ENCODE data around the gene DACH1. TPM values are rescaled to one million over a fixed set of nuclear protein-coding genes. Genes with fewer than 3 reads are reported as not detected.
"Not testable (repeated sequence)": the region's sequence is repeated elsewhere in the genome, so short reads cannot be mapped to it uniquely, and the experiment has no call there.

DACH1 gene
- total RNA-seq, 1 experiment from 2014 or later: not detected

- POLR2A ChIA-PET (ENCODE audit: unreplicated experiment): no interaction called here
- CTCF ChIA-PET: no interaction called here
- ATAC-seq: no peak
- Histone ChIP-seq H3K27ac (ENCODE audit: low read length) (no peak overlapping the region), H3K79me2 (ENCODE audit: low read length) (no peaks in the 10 kb centered on the region), H4K20me1 (ENCODE audit: low read length) (no peaks in the 10 kb centered on the region), H2AFZ (ENCODE audit: low read length) (no peak overlapping the region), H3K27me3 (ENCODE audit: low read length) (no peaks in the 10 kb centered on the region), H3F3A (ENCODE audit: low read length, unreplicated experiment) (no peaks in the 10 kb centered on the region), H3K9ac (ENCODE audit: low read length) (no peak overlapping the region), H3K4me3 (ENCODE audit: low read length) (no peak overlapping the region), H3K9me2 (replicated peaks; ENCODE audit: low read length) (no peaks in the 10 kb centered on the region), H3K9me3 (ENCODE audit: low read length) (no peaks in the 10 kb centered on the region), H3K4me2 (ENCODE audit: low read length) (no peak overlapping the region), H3K36me3 (ENCODE audit: low read depth, low read length) (no peaks in the 10 kb centered on the region), H3K4me1 (ENCODE audit: insufficient read depth, low read length) (no peaks in the 10 kb centered on the region)
- no TSS peak for BruUV-seq (replicated peaks)
- no peak for DNase-seq
- intact Hi-C loops (cut with micrococcal nuclease): no loop called here
- TF ChIP-seq CTCF (conservative IDR thresholded peaks at IDR 0.05; ENCODE audit: low read depth, low read length): no peak
- no peak for TF ChIP-seq EZH2 (IDR thresholded peaks at IDR 0.05; ENCODE audit: low read length, unreplicated experiment)
- no peak for TF ChIP-seq EZH2phosphoT487 (IDR thresholded peaks at IDR 0.05; ENCODE audit: borderline replicate concordance, low read length)
Observed at GRCh38 chr13:71906448-71906847, 39.4 kb upstream of the DACH1 start.

- no peaks in the 10 kb centered on the region for H4K20me1 ChIP-seq (ENCODE audit: low read length)
- no peaks in the 10 kb centered on the region for H3K4me1 ChIP-seq (ENCODE audit: insufficient read depth, low read length)
- no peaks in the 10 kb centered on the region for H3K79me2 ChIP-seq (ENCODE audit: low read length)
- no peak for TF ChIP-seq EZH2phosphoT487 (IDR thresholded peaks at IDR 0.05; ENCODE audit: borderline replicate concordance, low read length)
- no peak for TF ChIP-seq EZH2 (IDR thresholded peaks at IDR 0.05; ENCODE audit: low read length, unreplicated experiment)
- TF ChIP-seq CTCF (conservative IDR thresholded peaks at IDR 0.05; ENCODE audit: low read depth, low read length): no peak
- H3K27me3 ChIP-seq (ENCODE audit: low read length): no peaks in the 10 kb centered on the region
- CTCF ChIA-PET: no interaction called here
- no peak overlapping the region for H3K27ac ChIP-seq (ENCODE audit: low read length)
- no TSS peak for BruUV-seq (replicated peaks)
- intact Hi-C loops (cut with micrococcal nuclease): no loop called here
- ATAC-seq (no peak), DNase-seq (no peak)
- H3K9me2 ChIP-seq (replicated peaks; ENCODE audit: low read length): no peaks in the 10 kb centered on the region
- H2AFZ ChIP-seq (ENCODE audit: low read length): no peak overlapping the region
- no peak overlapping the region for H3K4me3 ChIP-seq (ENCODE audit: low read length)
- H3K9ac ChIP-seq (ENCODE audit: low read length): no peak overlapping the region
- H3K9me3 ChIP-seq (ENCODE audit: low read length): no peaks in the 10 kb centered on the region
- no peak overlapping the region for H3K4me2 ChIP-seq (ENCODE audit: low read length)
- POLR2A ChIA-PET (ENCODE audit: unreplicated experiment): no interaction called here
- no peaks in the 10 kb centered on the region for H3K36me3 ChIP-seq (ENCODE audit: low read depth, low read length)
- H3F3A ChIP-seq (ENCODE audit: low read length, unreplicated experiment): no peaks in the 10 kb centered on the region
Observed at GRCh38 chr13:71902676-71903075, 35.7 kb upstream of the DACH1 start.

GRCh38 chr13:71893506-71893905 is 26.5 kb upstream of the DACH1 start:
- intact Hi-C loops (cut with micrococcal nuclease); CTCF ChIA-PET; H3K9ac ChIP-seq (ENCODE audit: low read length); BruUV-seq (replicated peaks); H4K20me1 ChIP-seq (ENCODE audit: low read length); H2AFZ ChIP-seq (ENCODE audit: low read length); H3K4me1 ChIP-seq (ENCODE audit: insufficient read depth, low read length); H3K4me2 ChIP-seq (ENCODE audit: low read length); H3K36me3 ChIP-seq (ENCODE audit: low read depth, low read length); POLR2A ChIA-PET (ENCODE audit: unreplicated experiment); H3K27ac ChIP-seq (ENCODE audit: low read length); ATAC-seq; H3K79me2 ChIP-seq (ENCODE audit: low read length); DNase-seq; H3F3A ChIP-seq (ENCODE audit: low read length, unreplicated experiment); H3K27me3 ChIP-seq (ENCODE audit: low read length); H3K4me3 ChIP-seq (ENCODE audit: low read length); H3K9me2 ChIP-seq (replicated peaks; ENCODE audit: low read length); H3K9me3 ChIP-seq (ENCODE audit: low read length): not testable (repeated sequence)

Measured in PC-3 (cell line).